Activated T-helper 9 cell treated with anti-CD3 and anti-CD28 coated beads, Interleukin-2, amount 50 U/mL, for 16 hours (primary cell): ENCODE data around the gene ITLN1.
"Not testable (repeated sequence)": the region's sequence is repeated elsewhere in the genome, so short reads cannot be mapped to it uniquely, and the experiment has no call there.

Experiments
- DNase-seq: peaks from one replicate; pipeline ENCODE4 v3.0.0-alpha.2; 2020; ENCODE audit warnings: low read depth

Gene ITLN1

GRCh38 chr1:160883581-160884513 lies 1.1 kb downstream of the ITLN1 start:
- no peak for DNase-seq

- no peak for DNase-seq
These were observed 2.4 kb downstream of the ITLN1 start for GRCh38 chr1:160882582-160882981.

GRCh38 chr1:160881264-160881663 lies 3.7 kb downstream of the ITLN1 start:
- not testable (repeated sequence) for DNase-seq

GRCh38 chr1:160880216-160880615 lies 4.8 kb downstream of the ITLN1 start:
- no peak for DNase-seq

- DNase-seq: no peak
These were observed 5.9 kb downstream of the ITLN1 start for GRCh38 chr1:160879056-160879455.

GRCh38 chr1:160877221-160877620 lies 7.8 kb downstream of the ITLN1 start:
- no peak for DNase-seq

GRCh38 chr1:160876311-160876710 lies 8.7 kb downstream of the ITLN1 start:
- DNase-seq: no peak

GRCh38 chr1:160875591-160875990 lies 9.4 kb downstream of the ITLN1 start:
- DNase-seq: not testable (repeated sequence)

GRCh38 chr1:160874935-160875334 lies 10.0 kb downstream of the ITLN1 start:
- DNase-seq: no peak

GRCh38 chr1:160868141-160868540 lies 16.8 kb downstream of the ITLN1 start:
- DNase-seq: no peak

GRCh38 chr1:160867651-160868050 lies 17.3 kb downstream of the ITLN1 start:
- DNase-seq: not testable (repeated sequence)

- DNase-seq: no peak
These were observed 18.2 kb downstream of the ITLN1 start for GRCh38 chr1:160866695-160867260.

GRCh38 chr1:160866001-160866694 lies 18.8 kb downstream of the ITLN1 start:
- DNase-seq: no peak

- no peak for DNase-seq
These were observed 19.6 kb downstream of the ITLN1 start for GRCh38 chr1:160865337-160865736.

GRCh38 chr1:160864173-160864572 lies 20.8 kb downstream of the ITLN1 start:
- no peak for DNase-seq

- no peak for DNase-seq
These were observed 21.2 kb downstream of the ITLN1 start for GRCh38 chr1:160863774-160864131.

GRCh38 chr1:160863061-160863773 lies 21.8 kb downstream of the ITLN1 start:
- no peak for DNase-seq

GRCh38 chr1:160862203-160863060 lies 22.5 kb downstream of the ITLN1 start, which contains the start of gene CD244:
CD244 (minus strand) TSS chr1:160862887; CDS start chr1:160862677, 210 bp downstream.
- DNase-seq: peak; percentile 22

GRCh38 chr1:160860840-160861505 lies 24.0 kb downstream of the ITLN1 start:
- DNase-seq: no peak

GRCh38 chr1:160859166-160859565 lies 25.8 kb downstream of the ITLN1 start:
- DNase-seq: no peak

GRCh38 chr1:160858507-160858906 lies 26.5 kb downstream of the ITLN1 start:
- no peak for DNase-seq
